Measurements from ENCODE around the gene TBC1D9.
"Not testable (repeated sequence)": the region's sequence is repeated elsewhere in the genome, so short reads cannot be mapped to it uniquely, and the experiment has no call there.

The TBC1D9 gene

DNA sequence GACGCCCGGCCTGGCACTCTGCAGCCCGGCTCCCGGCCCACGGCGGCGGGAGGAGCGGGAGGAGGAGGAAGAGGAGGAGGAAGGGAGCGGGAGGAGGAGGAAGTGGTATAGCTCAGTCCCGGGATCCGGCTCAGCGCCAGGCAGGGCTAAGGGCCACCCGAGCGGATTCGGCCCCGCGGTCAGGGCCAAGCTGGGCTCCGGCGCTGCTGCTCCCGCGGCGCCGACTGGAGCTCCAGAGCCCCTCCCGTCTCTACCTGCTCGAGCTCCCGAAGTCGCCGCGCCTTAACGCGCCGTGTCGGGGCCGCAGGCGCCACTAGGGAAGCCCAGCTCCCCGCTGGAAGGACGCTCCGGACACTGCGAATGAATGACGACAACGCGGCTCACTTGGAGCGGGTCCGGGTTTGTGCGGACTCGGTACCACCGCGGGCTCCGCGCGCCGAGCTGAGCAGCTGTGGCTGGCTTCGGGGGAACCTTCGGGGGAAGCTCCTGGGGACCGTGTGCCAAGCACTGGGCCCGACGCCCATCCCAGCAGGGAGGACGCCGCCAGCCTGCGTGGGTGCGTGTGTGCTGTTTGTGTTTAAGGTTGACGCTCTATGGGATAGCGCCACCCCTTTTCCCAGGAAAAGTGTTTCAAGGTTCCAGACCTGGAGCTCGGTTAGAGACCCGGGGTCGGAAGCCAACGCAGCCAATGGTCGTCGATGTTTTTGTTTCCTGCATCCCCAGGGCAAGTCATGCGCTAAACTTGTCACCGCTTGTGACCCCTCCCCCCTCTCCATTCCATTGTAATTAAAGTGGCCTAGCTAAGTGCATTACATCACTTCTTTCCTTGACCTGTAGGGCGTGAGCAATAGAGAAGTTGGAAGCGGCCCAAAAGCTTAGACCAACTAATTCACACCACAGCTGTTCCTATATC lies at the start of gene TBC1D9:
Gene TBC1D9 (minus strand): TSS at position 67 of the 913 bp plus-strand sequence. CDS start 340 bp downstream, outside the sequence.
- no peak for DNase-seq

DNA sequence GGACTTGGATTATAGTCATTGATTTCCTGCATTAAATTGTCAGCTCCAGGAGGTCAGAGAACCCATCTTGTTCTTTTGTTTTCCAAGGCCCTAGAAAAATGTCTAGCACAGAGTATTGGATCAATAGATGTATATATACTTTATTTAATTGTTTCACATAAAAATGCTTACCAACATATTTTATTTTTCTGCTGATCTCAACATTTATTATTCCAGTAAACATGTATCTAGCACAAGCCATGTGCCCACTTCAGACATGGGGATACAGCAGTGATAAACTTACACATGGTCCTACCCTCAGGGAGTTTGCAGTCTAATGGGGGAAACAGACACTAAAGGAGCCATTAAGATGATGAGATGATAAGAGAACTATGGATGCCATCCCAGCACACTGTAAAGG lies 49.1 kb upstream of the TBC1D9 start:
- no peak for DNase-seq

DNA sequence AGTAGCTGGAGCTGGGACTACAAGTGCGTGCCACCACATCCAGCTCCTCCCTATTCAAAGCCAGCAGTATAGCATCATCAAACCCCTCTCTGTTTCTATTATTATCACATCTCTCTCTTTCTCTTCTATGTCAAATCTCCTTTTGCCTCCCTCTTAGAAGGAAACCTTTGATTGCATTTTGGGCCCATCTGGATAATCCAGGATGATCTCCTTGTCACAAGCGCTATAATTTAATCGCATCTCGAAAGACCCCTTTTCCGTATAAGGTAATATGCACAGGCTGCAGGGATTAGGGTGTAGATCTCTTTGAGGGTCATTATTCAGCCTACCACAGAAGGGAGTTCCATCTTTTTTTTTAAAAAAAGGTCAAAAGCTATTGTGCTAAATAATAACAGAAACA lies 46.4 kb upstream of the TBC1D9 start:
- no peak for DNase-seq

- no peak for DNase-seq
Measured at GRCh38 chr4:140800666-140801065, 44.5 kb upstream of the TBC1D9 start.

- no peak for DNase-seq
Measured at GRCh38 chr4:140799686-140800225, 43.6 kb upstream of the TBC1D9 start.

- DNase-seq: no peak
Measured at GRCh38 chr4:140793291-140793690, 37.1 kb upstream of the TBC1D9 start.

- no peak for DNase-seq
Measured at GRCh38 chr4:140790765-140791164, 34.6 kb upstream of the TBC1D9 start.

DNA sequence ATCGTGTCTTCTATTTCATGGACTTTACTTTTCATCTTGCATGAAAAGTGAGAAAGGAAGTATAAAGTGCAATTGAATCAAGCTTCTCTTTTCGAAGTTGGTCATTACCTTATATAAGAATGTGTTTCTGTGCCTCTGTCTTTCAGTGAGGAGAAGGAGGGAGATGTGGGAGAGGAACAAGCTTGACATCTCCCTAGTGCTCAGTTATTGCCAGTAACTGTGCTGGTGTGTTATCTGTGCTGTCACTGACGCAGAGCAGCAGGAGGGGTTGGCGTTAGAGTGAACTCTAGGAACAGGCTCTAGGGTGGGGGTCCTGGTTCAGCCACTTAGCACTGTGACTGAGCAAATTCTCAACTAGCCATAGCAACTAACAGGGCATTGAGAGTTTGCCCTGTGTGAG lies 34.0 kb upstream of the TBC1D9 start:
- DNase-seq: no peak

GRCh38 chr4:140789759-140790158 lies 33.6 kb upstream of the TBC1D9 start:
- no peak for DNase-seq

DNA sequence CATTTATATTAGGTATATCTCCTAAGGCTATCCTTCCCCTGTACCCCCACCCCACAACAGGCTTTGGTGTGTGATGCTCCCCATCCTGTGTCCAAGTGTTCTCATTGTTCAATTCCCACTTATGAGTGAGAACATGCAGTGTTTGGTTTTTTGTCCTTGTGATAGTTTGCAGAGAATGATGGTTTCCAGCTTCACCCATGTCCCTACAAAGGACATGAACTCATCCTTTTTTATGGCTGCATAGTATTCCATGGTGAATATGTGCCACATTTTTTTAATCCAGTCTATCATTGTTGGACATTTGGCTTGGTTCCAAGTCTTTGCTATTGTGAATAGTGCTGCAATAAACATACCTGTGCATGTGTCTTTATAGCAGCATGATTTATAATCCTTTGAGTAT lies 26.6 kb upstream of the TBC1D9 start:
- not testable (repeated sequence) for DNase-seq

DNA sequence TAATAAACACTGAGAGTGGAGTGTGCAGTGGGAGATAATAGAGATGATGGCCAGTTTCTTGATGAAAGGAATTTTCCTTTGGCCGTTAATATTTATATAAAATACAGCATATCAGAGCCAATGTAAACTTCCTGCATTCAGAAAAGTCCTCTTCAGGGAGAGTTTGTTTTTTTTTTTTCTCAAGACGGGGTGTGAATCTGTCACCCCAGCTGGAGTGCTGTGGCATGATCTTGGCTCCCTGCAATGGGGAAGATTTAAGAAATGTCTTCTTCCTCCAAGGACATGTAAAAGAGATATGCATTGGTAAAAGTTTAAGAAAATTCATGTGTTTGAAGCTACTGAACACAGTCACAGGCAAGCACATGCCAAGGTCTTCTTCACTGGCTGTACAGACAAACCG lies 25.4 kb upstream of the TBC1D9 start:
- no peak for DNase-seq

DNA sequence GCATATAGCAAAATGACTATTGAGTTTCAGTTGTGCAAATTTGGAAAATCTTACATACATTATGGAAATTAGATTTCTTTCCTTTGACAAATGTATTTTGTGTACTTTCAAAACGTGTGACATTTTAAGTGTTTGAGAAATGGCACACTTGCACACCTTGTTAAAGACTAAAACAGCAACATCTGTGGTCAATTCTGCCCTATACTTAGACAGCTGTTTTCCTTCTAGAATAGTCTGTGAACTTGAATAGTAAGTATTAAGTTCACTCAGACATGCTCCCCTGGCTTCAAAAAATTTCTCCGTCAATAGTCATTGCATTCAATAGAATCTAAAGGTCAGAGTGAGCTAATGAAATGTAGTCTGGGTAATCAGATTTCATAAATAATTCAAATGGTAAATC lies 21.7 kb upstream of the TBC1D9 start:
- DNase-seq: no peak

GRCh38 chr4:140777386-140777785 lies 21.2 kb upstream of the TBC1D9 start:
- DNase-seq: no peak

DNA sequence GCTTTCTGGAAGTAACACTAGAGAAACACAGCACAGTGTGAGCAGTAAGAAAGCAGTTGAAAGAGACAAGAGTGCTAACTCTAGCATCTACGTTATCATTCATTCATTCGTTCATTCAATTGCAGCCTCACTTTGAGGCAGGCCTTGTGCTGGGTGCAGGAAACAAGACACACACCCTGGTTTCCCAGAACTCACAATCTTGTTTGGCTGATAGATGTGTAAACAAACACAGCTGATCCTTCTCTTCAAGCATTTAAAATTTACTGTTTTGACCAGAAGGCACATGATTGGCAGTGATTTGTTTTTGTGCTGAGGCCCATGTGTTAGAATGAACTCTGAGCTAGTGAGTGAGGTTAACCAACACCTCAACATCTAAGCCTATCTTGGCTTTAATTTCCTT lies 20.4 kb upstream of the TBC1D9 start:
- no peak for DNase-seq

DNA sequence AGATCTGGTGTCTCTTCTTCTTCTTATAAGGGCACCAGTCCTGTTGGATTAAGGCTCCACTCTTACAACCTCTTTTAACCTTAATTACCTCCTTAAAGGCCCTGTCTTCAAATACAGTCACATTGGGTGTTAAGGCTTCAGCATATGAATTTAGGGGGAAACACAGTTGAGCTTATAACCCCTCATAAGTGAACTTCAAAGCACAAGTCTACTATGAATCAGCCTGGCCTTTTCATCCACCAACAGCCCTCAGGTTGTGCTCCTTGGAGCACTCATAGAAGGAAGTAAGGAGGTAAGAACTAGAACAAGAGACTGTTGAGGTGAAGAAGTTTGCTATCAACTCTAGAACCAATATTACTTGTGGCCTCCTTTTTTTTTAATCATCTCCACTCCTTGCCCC lies 18.8 kb upstream of the TBC1D9 start:
- DNase-seq: no peak

DNA sequence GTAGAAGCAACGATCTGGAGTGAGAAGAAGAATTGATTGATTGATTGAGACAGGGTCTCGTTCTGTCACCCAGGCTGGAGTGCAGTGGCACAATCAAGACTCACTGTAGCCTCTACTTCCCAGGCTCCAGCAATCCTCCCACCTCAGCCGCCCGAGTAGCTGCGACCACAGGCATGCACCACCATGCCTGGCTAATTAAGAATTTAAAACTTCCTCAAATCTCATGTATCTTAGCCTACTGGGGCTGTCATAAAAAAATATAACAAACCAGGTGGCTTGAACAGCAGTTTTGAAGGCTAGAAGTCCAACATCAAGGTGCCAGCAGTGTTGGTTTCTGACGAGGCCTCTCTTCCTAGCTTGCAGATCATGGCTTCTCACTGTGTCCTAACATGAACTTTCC lies 18.3 kb upstream of the TBC1D9 start:
- DNase-seq: no peak

- no peak for DNase-seq
Measured at GRCh38 chr4:140769209-140769608, 13.0 kb upstream of the TBC1D9 start.

DNA sequence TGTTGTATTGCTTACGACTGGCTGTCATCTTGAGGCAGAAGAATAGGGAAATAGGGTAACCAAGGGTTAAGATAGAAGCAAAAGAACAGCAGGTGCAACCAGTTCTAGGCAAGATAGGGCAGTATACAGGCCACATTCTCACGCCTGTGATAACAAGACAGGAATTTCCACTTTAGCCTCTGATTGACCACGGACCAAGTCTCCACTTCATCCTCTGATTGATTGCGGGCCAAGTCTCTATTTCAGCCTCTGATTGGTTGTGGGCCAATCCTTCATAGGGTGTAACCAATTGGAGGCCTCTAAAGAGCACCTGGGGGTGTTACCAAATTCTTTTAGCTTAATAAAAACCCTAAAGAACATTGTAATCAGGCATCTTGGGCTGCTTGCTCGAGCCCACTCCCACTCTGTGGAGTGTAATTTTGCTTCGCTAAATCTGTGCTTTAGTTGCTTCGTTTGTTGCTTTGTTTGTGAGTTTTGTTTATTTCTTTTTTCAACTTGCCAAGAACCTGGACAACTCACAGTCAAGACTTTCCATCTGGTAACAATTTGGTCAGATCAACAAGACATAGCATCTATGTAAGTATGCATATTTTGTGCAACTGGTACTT lies 8.7 kb upstream of the TBC1D9 start:
- DNase-seq: no peak

DNA sequence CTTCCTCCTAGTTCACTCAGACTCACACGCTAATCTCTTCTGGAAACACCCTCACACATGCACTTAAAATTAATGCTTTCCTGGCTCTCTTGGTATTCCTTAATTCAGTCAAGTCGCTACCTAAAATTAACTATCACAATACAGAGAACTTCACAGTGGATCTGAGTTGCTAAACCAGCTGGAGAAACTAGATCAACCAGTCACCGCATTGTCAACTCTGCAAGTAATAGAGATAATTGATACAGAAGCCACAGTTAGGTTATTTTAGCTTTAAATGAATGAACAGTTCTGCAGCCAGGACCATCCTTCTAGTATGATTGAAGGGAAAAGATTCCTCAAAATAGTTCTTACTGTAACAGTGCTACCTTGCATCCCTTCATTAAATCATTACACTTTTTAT lies 6.0 kb upstream of the TBC1D9 start:
- DNase-seq: no peak

DNA sequence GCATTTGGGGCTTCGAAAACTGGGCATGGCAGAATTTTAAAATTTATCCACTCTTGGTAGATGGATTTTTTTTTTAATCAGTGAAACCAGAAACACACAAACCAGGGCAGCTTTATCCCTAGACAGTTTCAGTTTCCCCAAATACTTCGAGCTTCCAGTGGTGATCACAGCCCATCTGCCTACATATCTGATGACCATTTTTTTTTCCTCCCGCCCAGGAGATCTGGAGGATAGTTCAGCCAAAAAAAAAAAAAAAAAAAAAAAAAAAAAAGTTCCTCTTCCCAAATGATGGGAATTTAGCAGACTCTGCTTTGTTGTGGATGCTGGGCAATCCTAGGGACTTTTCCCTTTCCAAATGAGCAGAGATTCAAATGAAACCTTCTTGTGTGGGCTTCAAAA lies 1.0 kb upstream of the TBC1D9 start:
- DNase-seq: no peak

- DNase-seq: no peak
Measured at GRCh38 chr4:140755774-140756318, 339 bp downstream of the TBC1D9 start.

GRCh38 chr4:140754918-140755773 lies 1.0 kb downstream of the TBC1D9 start:
- no peak for DNase-seq

- DNase-seq: no peak
Measured at GRCh38 chr4:140753329-140753728, 2.9 kb downstream of the TBC1D9 start.

Measured in activated CD4-positive, alpha-beta T cell treated with anti-CD3 and anti-CD28 coated beads, Interleukin-2, amount 50 U/mL, for 16 hours (primary cell).